ENCODE data around the gene JAZF1.

GRCh38 chr7:28107960-28108359 lies 72.6 kb downstream of the JAZF1 start:
- no peak for TF ChIP-seq POLR2A (IDR thresholded peaks at IDR 0.05)
- TF ChIP-seq CTCF (IDR thresholded peaks at IDR 0.05), result no peak

Measured in testis (tissue), 2 donors.